GM06990 (cell line): Measurements from ENCODE around the gene TCEANC.
A peak's percentile ranks its signal among the peaks of the same experiment; 100 is the strongest.

Source experiments
- DNase-seq: peaks from one replicate; pipeline ENCODE4 v3.0.0-alpha.2; 2011; ENCODE audit not compliant: insufficient read length; ENCODE audit errors: extremely low read depth
- H3K27me3 ChIP-seq: replicated peaks from 2 replicates; pipeline ENCODE4 v1.6.0; 2011; ENCODE audit warnings: low read length; ENCODE audit not compliant: control insufficient read depth, insufficient read depth
- H3K36me3 ChIP-seq: 2 replicates; pipeline ENCODE4 v1.5.1; 2011; ENCODE audit warnings: low read length; ENCODE audit not compliant: control insufficient read depth, insufficient read depth
- H3K4me3 ChIP-seq: replicated peaks from 2 replicates; pipeline ENCODE4 v1.5.1; 2011; ENCODE audit warnings: low read depth, mild to moderate bottlenecking, control low read depth, low read length
- TF ChIP-seq, protein P1 (sequence below): IDR thresholded peaks from 2 replicates; pipeline ENCODE4 v1.5.1; 2011; ENCODE audit warnings: low read length, control low read depth, mild to moderate bottlenecking, inconsistent platforms; ENCODE audit not compliant: insufficient read depth, poor library complexity, severe bottlenecking

TCEANC gene

DNA sequence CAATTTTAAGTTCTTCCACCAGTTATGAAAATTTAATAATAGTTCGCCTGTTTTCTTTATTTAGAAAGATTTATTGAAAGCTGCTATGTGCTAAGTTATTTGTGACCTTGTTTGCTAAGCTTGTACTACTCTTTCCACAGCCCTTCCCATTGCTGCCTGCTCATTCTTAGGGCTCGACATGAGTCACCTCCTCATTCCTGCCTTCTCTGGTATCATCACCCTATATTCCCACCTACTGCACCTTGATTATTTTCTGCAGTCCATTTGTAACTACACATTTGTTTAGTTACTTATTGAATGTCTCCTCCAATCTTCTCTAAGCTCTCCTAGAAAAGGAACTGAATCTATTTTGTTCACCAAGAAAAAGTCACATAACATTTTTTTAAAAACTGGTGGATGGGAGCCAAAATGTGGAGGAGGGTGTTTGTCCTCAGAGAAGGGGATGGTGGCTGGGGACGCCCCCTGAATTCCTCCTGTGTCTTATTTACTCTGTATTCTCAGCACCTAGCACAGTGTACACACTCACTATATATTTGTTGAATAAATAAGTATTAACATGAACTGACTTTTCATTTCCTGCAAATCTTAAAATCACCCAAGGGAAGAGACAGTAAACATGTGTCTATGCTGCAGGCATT lies 32.3 kb downstream of the TCEANC start:
- no peak for DNase-seq
- H3K27me3 ChIP-seq = no peaks in the 10 kb centered on the region
- H3K36me3 ChIP-seq = no peaks in the 10 kb centered on the region
- H3K4me3 ChIP-seq = no peak overlapping the region
- TF ChIP-seq, protein P1, sequence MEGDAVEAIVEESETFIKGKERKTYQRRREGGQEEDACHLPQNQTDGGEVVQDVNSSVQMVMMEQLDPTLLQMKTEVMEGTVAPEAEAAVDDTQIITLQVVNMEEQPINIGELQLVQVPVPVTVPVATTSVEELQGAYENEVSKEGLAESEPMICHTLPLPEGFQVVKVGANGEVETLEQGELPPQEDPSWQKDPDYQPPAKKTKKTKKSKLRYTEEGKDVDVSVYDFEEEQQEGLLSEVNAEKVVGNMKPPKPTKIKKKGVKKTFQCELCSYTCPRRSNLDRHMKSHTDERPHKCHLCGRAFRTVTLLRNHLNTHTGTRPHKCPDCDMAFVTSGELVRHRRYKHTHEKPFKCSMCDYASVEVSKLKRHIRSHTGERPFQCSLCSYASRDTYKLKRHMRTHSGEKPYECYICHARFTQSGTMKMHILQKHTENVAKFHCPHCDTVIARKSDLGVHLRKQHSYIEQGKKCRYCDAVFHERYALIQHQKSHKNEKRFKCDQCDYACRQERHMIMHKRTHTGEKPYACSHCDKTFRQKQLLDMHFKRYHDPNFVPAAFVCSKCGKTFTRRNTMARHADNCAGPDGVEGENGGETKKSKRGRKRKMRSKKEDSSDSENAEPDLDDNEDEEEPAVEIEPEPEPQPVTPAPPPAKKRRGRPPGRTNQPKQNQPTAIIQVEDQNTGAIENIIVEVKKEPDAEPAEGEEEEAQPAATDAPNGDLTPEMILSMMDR = no peak

DNA sequence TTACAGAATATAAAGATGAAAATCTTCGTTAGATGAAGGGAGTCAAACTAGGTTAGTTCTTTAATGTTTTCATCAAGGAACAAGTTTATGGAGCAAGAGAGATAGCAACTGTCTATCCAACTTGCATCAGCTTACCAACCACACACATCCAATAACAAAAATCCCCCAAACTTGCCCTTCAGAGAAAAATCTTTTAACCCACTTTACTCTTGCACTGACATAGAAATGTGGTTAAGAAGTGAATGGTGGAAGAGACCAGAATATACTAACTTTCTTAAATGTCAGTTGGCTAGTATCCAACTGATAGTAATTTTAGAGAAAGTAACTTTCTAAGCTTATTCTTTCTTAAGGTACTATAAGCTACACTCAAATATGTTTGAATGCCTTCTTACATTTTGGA lies 34.3 kb downstream of the TCEANC start:
- Histone ChIP-seq H3K36me3 (no peaks in the 10 kb centered on the region), H3K4me3 (no peak overlapping the region), H3K27me3 (no peaks in the 10 kb centered on the region)
- TF ChIP-seq, protein P1 = no peak
- no peak for DNase-seq

DNA sequence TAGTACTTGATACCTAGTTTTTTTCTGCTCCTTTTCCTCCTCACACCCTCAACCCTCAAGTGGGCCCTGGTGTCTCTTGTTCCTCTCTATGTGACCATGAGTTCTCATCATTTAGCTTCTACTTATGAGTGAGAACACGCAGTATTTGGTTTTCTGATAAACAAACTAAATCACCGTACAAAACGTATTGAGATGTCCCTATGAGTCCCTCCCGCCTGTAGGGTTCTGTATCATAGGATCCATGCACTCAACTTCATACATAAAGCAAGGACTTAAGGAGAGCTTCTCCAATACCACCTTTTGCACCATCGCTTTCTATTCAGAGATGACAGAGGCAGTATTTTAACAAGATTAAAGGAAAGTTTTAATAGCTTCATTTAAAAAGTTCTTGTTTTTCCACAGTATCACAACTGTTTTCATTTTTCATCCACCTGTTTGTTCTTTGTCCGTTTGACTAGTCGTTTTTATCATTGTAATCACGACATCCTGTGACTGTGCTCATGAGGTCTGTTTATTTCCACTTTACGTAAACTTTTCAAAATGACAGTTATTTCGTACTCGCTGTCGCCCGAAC lies 35.5 kb downstream of the TCEANC start:
- Histone ChIP-seq H3K4me3 (peak overlapping the region; percentile 72), H3K36me3 (no peaks in the 10 kb centered on the region), H3K27me3 (no peaks in the 10 kb centered on the region)
- TF ChIP-seq, protein P1 = no peak
- no peak for DNase-seq

DNA sequence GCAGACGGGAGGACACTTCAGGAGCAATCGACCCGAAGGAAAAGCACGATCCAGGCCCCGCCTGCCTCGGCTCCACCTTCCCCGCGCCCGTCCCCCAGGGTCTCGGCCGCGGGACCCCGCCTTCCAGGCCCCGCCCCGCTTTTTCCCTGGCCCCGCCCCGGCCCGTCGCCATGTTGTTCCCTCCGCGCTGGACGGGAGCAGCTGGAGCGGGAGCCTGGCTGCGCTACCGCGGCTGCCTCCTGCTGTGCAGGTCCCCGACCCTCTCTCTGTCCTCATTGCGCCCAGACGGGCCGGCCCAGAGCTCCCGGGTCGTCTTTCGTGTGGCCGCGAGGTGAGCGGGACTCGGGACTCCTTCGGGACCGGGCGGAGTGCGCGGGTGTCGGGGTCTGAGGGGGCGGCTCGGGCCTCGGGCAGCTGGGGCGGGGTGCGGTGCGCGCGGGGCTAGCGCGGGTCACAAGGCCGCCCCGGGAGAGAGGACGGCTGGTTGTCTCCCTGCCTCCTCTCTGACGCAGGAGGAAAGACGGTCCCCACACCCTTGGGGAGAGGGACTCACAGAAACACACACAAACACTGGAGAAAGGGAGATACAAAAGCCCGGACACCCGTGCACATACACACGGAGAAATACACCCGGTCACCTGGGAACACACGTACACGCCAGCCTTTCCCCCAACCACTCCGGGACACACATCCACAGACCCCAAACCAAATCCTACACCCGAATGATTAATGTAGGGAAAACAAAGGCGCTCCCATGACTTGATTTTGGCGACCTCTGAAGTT lies 36.2 kb downstream of the TCEANC start, which contains the start of gene RAB9A:
RAB9A (plus strand) TSS at position 171 of the 783 bp plus-strand sequence. CDS start 19,619 bp downstream, outside the sequence.
- peak; percentile 83 for DNase-seq
- TF ChIP-seq, protein P1 = no peak
- Histone ChIP-seq H3K36me3 (no peaks in the 10 kb centered on the region), H3K4me3 (peak within 1 kb of the TSS; percentile 72), H3K27me3 (no peaks in the 10 kb centered on the region)

DNA sequence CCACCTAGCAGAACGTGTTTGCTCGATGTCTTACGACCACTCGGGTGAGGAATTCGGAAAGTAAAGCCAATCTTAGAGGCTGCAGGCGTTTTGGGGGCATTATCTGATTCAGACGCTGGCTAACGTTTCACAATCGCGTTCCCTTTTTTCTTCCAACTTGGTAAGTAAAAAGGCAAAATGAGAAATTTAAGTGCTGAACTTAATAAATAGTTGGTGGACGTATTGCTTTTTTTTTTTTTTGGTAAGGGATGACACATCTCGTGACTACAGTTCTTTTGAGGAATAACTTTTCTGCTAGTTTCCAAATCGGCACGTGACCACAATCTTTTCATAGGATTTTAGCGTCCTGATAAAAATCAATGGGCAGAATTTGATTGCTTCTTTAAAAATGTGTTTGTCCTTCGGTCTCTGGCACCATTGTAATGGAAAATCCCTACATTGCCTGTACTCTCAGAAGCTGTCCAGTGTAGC lies 36.8 kb downstream of the TCEANC start:
- Histone ChIP-seq H3K4me3 (peak overlapping the region; percentile 72), H3K27me3 (no peaks in the 10 kb centered on the region), H3K36me3 (peaks cover 1% of the 10 kb centered on the region; the same call in 1 of the 2 replicates)
- TF ChIP-seq, protein P1 = no peak
- DNase-seq = no peak
